Vagina (tissue), 2 donors: Measurements from ENCODE around the gene PUSL1. TPM values are rescaled to one million over a fixed set of nuclear protein-coding genes. Genes with fewer than 3 reads are reported as not detected.
A peak's percentile ranks its signal among the peaks of the same experiment; 100 is the strongest.

Experiments
- DNase-seq, 2 donors: peaks; one replicate each; pipeline ENCODE4 v3.0.0-alpha.2; 2017; ENCODE audit errors: extremely low spot score in 2 of 2
- H3K27ac ChIP-seq: fragments of 200-600 bp; sonication (generic); one replicate; pipeline ENCODE4 v1.5.1; 2019
- H3K27me3 ChIP-seq: fragments of 200-600 bp; sonication (generic); one replicate; pipeline ENCODE4 v1.5.1; 2019
- H3K36me3 ChIP-seq, 2 donors: fragments of 200-600 bp; sonication (generic); one replicate each; pipeline ENCODE4 v1.5.1; 2017 to 2019
- H3K4me1 ChIP-seq: fragments of 200-600 bp; sonication (generic); one replicate; pipeline ENCODE4 v1.5.1; 2019
- H3K4me3 ChIP-seq, 2 donors: fragments of 200-600 bp; sonication (generic); 1 replicate in 1 of 2; 2 replicates in 1 of 2; pipeline ENCODE4 v1.5.1; 2016 to 2019
- H3K9me3 ChIP-seq: fragments of 200-600 bp; sonication (generic); one replicate; pipeline ENCODE4 v1.5.1; 2019
- CTCF ChIP-seq, 3 experiments: fragments of 450-650 bp in 2 of 3; fragments of 200-600 bp in 1 of 3; sonication (generic) in 1 of 3; IDR thresholded peaks; one replicate each; pipeline ENCODE4 v1.5.1; 2017 to 2019; ENCODE audit warnings: antibody characterized with exemption in 3 of 3, mild to moderate bottlenecking in 2 of 3, moderate library complexity in 2 of 3
- POLR2A ChIP-seq, 2 donors: fragments of 450-650 bp; IDR thresholded peaks; one replicate each; pipeline ENCODE4 v1.6.1; 2017; ENCODE audit warnings: antibody characterized with exemption in 2 of 2, mild to moderate bottlenecking in 2 of 2, moderate library complexity in 2 of 2
- POLR2AphosphoS5 ChIP-seq, 2 donors: sonication (generic); formaldehyde crosslinking; IDR thresholded peaks; one replicate each; pipeline ENCODE4 v1.9.0; 2017; ENCODE audit warnings: antibody characterized with exemption in 2 of 2, mild to moderate bottlenecking in 2 of 2, low read depth in 1 of 2; ENCODE audit not compliant: insufficient read depth in 1 of 2
- intact Hi-C: fragments of 100-400 bp; cut with DNase I; formaldehyde crosslinking; loops from one replicate; pipeline ENCODE4 v1.15.1; 2023
- total RNA-seq: library from RNA; depleted of rRNA; stranded (reverse); fragments of >200 nt; gene quantifications from one replicate; pipeline ENCODE4 v1.2.3, GENCODE V29; 2016

The PUSL1 gene
- total RNA-seq, 1 donor from 2014 or later, result 31.2 TPM

DNA sequence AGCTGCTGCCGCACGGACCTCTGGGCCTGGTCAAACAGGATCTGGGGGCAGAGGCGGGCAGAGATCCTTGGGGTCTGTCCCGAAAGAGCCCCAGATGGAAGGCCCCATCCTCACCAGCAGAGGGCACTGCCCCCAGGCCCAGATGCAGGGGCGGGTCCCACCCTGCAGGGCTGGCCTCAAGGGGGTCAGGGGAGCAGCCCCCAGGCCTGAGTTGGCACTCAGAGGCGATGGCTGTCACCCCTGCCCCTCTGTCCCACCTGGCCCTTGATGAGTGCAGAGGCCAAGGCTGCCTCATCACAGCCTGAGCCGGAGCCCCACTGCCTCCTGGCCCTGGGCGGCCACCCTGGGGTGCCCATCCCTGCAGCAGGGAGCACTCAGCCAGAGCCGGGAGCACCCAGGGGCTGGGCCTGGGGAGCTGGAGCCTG, 6.4 kb upstream of the PUSL1 start:
- no peaks in the 10 kb centered on the region for H3K36me3 ChIP-seq
- H3K4me1 ChIP-seq, result peaks cover 54% of the 10 kb centered on the region
- intact Hi-C loops, result no loop called here
- H3K27me3 ChIP-seq, result no peaks in the 10 kb centered on the region
- no peak for DNase-seq
- no peak overlapping the region for H3K27ac ChIP-seq
- no peaks in the 10 kb centered on the region for H3K9me3 ChIP-seq
- no peak for TF ChIP-seq POLR2A (IDR thresholded peaks at IDR 0.05)
- peak in 1 of 3 experiments; percentile 8 for TF ChIP-seq CTCF (IDR thresholded peaks at IDR 0.05)
- H3K4me3 ChIP-seq, result no peak overlapping the region

DNA sequence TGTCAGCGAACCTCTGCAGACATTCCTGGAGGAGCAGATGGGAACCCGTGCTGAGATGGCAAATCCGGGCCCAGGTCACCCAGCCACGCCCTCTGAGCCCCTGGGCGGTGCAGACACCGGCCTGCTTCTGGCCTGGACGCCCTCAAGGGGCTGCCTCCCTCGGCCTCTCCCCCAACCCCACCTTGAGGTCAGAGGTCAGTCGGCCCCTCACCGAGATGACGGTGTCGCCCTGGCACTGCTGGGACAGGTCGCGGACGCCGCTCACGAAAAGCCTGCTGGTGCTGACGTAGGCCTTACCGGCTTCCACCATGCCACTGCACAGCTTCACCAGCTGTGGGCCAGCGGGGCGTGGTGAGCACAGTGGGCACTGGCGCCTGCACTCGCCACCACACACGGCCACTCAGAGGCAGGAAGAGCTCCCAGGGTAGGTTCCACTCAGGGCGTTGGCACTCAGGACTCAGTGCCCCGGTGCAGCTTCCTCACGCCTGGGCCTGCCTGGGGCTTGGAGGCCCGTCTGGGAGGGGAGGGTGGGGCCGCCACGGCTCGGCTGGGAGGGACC, 5.4 kb upstream of the PUSL1 start:
- Histone ChIP-seq H3K9me3 (no peaks in the 10 kb centered on the region), H3K4me3 (peak overlapping the region in 1 of 2 donors; percentile 95), H3K36me3 (no peaks in the 10 kb centered on the region), H3K4me1 (peaks cover 57% of the 10 kb centered on the region), H3K27ac (peak overlapping the region; percentile 91), H3K27me3 (no peaks in the 10 kb centered on the region)
- no peak for DNase-seq
- TF ChIP-seq CTCF (IDR thresholded peaks at IDR 0.05) (no peak), POLR2A (IDR thresholded peaks at IDR 0.05) (no peak), POLR2AphosphoS5 (IDR thresholded peaks at IDR 0.05; ENCODE audit: insufficient read depth in 1 of 2, low read depth in 1 of 2) (peak in 1 of 2 donors; percentile 28)
- intact Hi-C loops, result no loop called here

- DNase-seq, result no peak
- H3K27me3 ChIP-seq, result no peaks in the 10 kb centered on the region
- H3K27ac ChIP-seq, result peak overlapping the region; percentile 91
- peak overlapping the region; percentile 95 to 97 for H3K4me3 ChIP-seq
- intact Hi-C loops, result no loop called here
- peaks cover 59% of the 10 kb centered on the region for H3K4me1 ChIP-seq
- no peaks in the 10 kb centered on the region for H3K36me3 ChIP-seq
- TF ChIP-seq POLR2AphosphoS5 (IDR thresholded peaks at IDR 0.05; ENCODE audit: insufficient read depth in 1 of 2, low read depth in 1 of 2) (no peak), CTCF (IDR thresholded peaks at IDR 0.05) (no peak), POLR2A (IDR thresholded peaks at IDR 0.05) (no peak)
- no peaks in the 10 kb centered on the region for H3K9me3 ChIP-seq
These were observed 4.7 kb upstream of the PUSL1 start for GRCh38 chr1:1303736-1304135.

GRCh38 chr1:1304331-1305299, 3.8 kb upstream of the PUSL1 start:
- peak overlapping the region; percentile 91 for H3K27ac ChIP-seq
- no peaks in the 10 kb centered on the region for H3K9me3 ChIP-seq
- intact Hi-C loops, result loop anchor here (5.0 kb wide), 1 partner anchor 43 kb away; the partner anchor contains the start of gene DVL1
- peaks cover 68% of the 10 kb centered on the region for H3K4me1 ChIP-seq
- TF ChIP-seq POLR2A (IDR thresholded peaks at IDR 0.05) (no peak), POLR2AphosphoS5 (IDR thresholded peaks at IDR 0.05; ENCODE audit: insufficient read depth in 1 of 2, low read depth in 1 of 2) (peak; percentile 86 to 87)
- no peaks in the 10 kb centered on the region for H3K36me3 ChIP-seq
- peak overlapping the region; percentile 95 to 97 for H3K4me3 ChIP-seq
- no peaks in the 10 kb centered on the region for H3K27me3 ChIP-seq
- DNase-seq, result no peak

GRCh38 chr1:1305300-1306069, 2.9 kb upstream of the PUSL1 start:
- TF ChIP-seq POLR2AphosphoS5 (IDR thresholded peaks at IDR 0.05; ENCODE audit: insufficient read depth in 1 of 2, low read depth in 1 of 2) (peak; percentile 45 to 51), POLR2A (IDR thresholded peaks at IDR 0.05) (peak in 1 of 2 donors; percentile 30), CTCF (IDR thresholded peaks at IDR 0.05) (no peak)
- Histone ChIP-seq H3K4me1 (peaks cover 77% of the 10 kb centered on the region), H3K36me3 (no peaks in the 10 kb centered on the region), H3K27ac (peak overlapping the region; percentile 91), H3K27me3 (no peaks in the 10 kb centered on the region), H3K9me3 (no peaks in the 10 kb centered on the region), H3K4me3 (peak overlapping the region; percentile 95 to 97)
- intact Hi-C loops, result loop anchor here (5.0 kb wide), 1 partner anchor 42 kb away; the partner anchor contains the start of gene DVL1
- no peak for DNase-seq
